Sigmoid colon (tissue), 4 donors: ENCODE results near the gene EDRF1.

Experiments
- EP300 ChIP-seq, 4 donors: sonication (generic); formaldehyde crosslinking; IDR thresholded peaks; one replicate each; pipeline ENCODE4 v1.6.1; 2017; ENCODE audit warnings: antibody characterized with exemption in 4 of 4
- POLR2A ChIP-seq, 2 donors: fragments of 450-650 bp; IDR thresholded peaks; one replicate each; pipeline ENCODE4 v1.6.1; 2016; ENCODE audit warnings: antibody characterized with exemption in 2 of 2, mild to moderate bottlenecking in 2 of 2, moderate library complexity in 2 of 2
- TF ChIP-seq, protein P1 (sequence below), 4 experiments: fragments of 450-650 bp in 3 of 4; fragments of 200-600 bp in 1 of 4; IDR thresholded peaks; one replicate each; pipeline ENCODE4 v1.5.1; 2016 to 2019; ENCODE audit warnings: antibody characterized with exemption in 4 of 4, mild to moderate bottlenecking in 3 of 4, moderate library complexity in 2 of 4

DNA sequence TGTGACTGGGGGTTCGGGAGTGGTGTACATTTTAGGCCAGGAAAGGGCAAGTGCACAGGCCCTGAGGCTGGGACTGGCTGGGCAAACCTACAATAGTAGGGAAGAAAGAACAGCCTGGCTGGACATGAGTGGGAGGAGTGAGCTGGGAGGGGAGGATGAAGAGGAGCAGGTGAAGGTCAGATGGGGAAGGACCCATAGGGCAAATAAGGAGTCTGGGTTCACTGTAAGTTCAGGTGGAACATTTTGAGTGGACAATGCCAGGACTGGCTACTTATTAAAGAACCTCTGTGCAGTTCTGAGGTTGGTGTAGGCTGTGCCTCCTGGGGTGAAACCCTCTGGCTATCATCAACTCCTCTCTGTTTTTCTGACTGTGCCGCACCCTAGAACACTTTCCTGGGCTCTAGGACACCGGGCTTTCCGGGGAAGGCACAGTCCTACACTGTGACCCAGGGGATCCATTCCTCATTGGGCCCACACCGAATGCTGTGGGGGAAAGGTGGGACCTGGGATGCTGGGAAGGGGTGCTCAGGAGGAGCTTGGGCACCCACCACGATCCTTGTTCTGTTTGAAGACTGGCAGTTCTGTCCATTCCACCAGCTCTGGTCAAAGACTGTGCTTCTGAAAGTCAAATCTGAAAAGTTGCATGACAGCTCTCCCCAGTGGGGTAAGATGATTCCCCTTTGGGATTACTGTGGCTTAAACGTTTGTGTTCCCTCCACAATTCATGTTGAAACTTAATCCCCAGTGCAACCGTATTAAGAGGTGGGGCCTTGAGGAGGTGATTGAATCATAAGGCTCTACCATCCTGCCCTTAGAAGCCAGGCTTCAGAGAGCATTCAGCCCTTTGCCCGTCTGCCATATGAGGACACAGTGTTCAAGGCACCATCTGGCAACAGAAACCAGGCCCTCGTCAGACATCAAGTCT is 60.2 kb downstream of the EDRF1 start:
- TF ChIP-seq, protein P1, sequence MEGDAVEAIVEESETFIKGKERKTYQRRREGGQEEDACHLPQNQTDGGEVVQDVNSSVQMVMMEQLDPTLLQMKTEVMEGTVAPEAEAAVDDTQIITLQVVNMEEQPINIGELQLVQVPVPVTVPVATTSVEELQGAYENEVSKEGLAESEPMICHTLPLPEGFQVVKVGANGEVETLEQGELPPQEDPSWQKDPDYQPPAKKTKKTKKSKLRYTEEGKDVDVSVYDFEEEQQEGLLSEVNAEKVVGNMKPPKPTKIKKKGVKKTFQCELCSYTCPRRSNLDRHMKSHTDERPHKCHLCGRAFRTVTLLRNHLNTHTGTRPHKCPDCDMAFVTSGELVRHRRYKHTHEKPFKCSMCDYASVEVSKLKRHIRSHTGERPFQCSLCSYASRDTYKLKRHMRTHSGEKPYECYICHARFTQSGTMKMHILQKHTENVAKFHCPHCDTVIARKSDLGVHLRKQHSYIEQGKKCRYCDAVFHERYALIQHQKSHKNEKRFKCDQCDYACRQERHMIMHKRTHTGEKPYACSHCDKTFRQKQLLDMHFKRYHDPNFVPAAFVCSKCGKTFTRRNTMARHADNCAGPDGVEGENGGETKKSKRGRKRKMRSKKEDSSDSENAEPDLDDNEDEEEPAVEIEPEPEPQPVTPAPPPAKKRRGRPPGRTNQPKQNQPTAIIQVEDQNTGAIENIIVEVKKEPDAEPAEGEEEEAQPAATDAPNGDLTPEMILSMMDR (IDR thresholded peaks at IDR 0.05) = no peak
- no peak for TF ChIP-seq POLR2A (IDR thresholded peaks at IDR 0.05)
- no peak for TF ChIP-seq EP300 (IDR thresholded peaks at IDR 0.05)
